CD4-positive, alpha-beta memory T cell (primary cell): ENCODE data around the gene NUP133. TPM values are rescaled to one million over a fixed set of nuclear protein-coding genes. Genes with fewer than 3 reads are reported as not detected.

Source experiments
- CTCF ChIA-PET: fragments of 350-600 bp; sonication (Branson Sonifier 250); formaldehyde crosslinking; loops from one replicate; lab custom pipeline; 2021; ENCODE audit warnings: inconsistent platforms; ENCODE audit not compliant: partially characterized antibody; lab: Charles Lee
- POLR2A ChIA-PET: fragments of 350-600 bp; sonication (Branson Sonifier 250); formaldehyde crosslinking; loops from one replicate; lab custom pipeline; 2021; ENCODE audit not compliant: partially characterized antibody; lab: Charles Lee
- DNase-seq, 5 donors: peaks; one replicate each; pipeline versions ENCODE4 v3.0.0 to v3.0.0-alpha.2; 2020 to 2022; ENCODE audit warnings: mixed read lengths in 1 of 5
- H3K27ac ChIP-seq: one replicate; pipeline ENCODE4 v1.7.0; 2013; ENCODE audit warnings: low read depth, low read length
- H3K27me3 ChIP-seq: 2 replicates; pipeline ENCODE4 v1.7.0; 2013; ENCODE audit warnings: mild to moderate bottlenecking, low read length, moderate library complexity; ENCODE audit not compliant: insufficient read depth
- H3K36me3 ChIP-seq: 2 replicates; pipeline ENCODE4 v1.7.0; 2013; ENCODE audit warnings: mild to moderate bottlenecking, low read length, moderate library complexity; ENCODE audit not compliant: insufficient read depth
- H3K4me1 ChIP-seq: 2 replicates; pipeline ENCODE4 v1.7.0; 2013; ENCODE audit warnings: mild to moderate bottlenecking, low read length, moderate library complexity; ENCODE audit not compliant: insufficient read depth
- H3K4me3 ChIP-seq, 2 donors: one replicate each; pipeline ENCODE4 v1.7.0; 2013; ENCODE audit warnings: low read length in 2 of 2, mild to moderate bottlenecking in 1 of 2
- H3K9me3 ChIP-seq, 2 donors: one replicate each; pipeline ENCODE4 v1.7.0; 2013; ENCODE audit warnings: low read length in 2 of 2, control low read depth in 1 of 2; ENCODE audit not compliant: control insufficient read depth in 1 of 2
- H3K27ac Mint-ChIP-seq, 7 donors: one replicate each; pipeline ENCODE4 v1.8.0; 2020 to 2021; ENCODE audit warnings: mixed read lengths in 7 of 7, mild to moderate bottlenecking in 6 of 7, inconsistent platforms in 3 of 7, moderate library complexity in 3 of 7
- H3K27me3 Mint-ChIP-seq, 2 donors: one replicate each; pipeline ENCODE4 v1.8.0; 2020 to 2021; ENCODE audit warnings: mixed read lengths in 2 of 2
- H3K36me3 Mint-ChIP-seq, 2 donors: one replicate each; pipeline ENCODE4 v1.8.0; 2020 to 2021; ENCODE audit warnings: mixed read lengths in 2 of 2, inconsistent platforms in 1 of 2, mild to moderate bottlenecking in 1 of 2
- H3K4me1 Mint-ChIP-seq, 4 donors: one replicate each; pipeline ENCODE4 v1.8.0; 2020 to 2021; ENCODE audit warnings: mixed read lengths in 4 of 4, mild to moderate bottlenecking in 1 of 4
- H3K4me3 Mint-ChIP-seq, 8 donors: one replicate each; pipeline ENCODE4 v1.8.0; 2020 to 2021; ENCODE audit warnings: mixed read lengths in 8 of 8, mild to moderate bottlenecking in 7 of 8, moderate library complexity in 6 of 8, inconsistent platforms in 3 of 8
- H3K9me3 Mint-ChIP-seq, 8 donors: one replicate each; pipeline ENCODE4 v1.8.0; 2020 to 2021; ENCODE audit warnings: mixed read lengths in 8 of 8, mild to moderate bottlenecking in 5 of 8, inconsistent platforms in 3 of 8, moderate library complexity in 1 of 8
- intact Hi-C: fragments of 100-400 bp; cut with micrococcal nuclease; formaldehyde crosslinking; loops from one replicate; pipeline ENCODE4 v1.15.1; 2023
- polyA plus RNA-seq, 2 donors: library from polyadenylated mRNA; unstranded; fragments of 300-500 nt; fragmentation: Illumina TruSeq; gene quantifications; one replicate each; pipeline ENCODE4 v1.2.3, GENCODE V29; 2021
- total RNA-seq, 2 experiments: library from RNA; stranded (reverse); gene quantifications; one replicate each; pipeline ENCODE4 v1.2.3, GENCODE V29; 2021

Gene NUP133
- total RNA-seq, result 10 to 100 TPM; 45.8 to 48.4 TPM
- polyA plus RNA-seq, result 10 to 100 TPM; 16.8 to 18.6 TPM

- peaks cover 0 to 6% (median 0%) of the 10 kb centered on the region in 8 donors for H3K9me3 Mint-ChIP-seq
- CTCF ChIA-PET, result interaction anchor here (1.0 to 4.5 kb wide), 6 partner anchors 13 to 844 kb away, joined by 3 to 35 read pairs (median 8); no protein-coding TSS in a partner anchor
- peak within 1 kb of the TSS; percentile 87 to 95 (median 92) for H3K4me3 Mint-ChIP-seq
- Histone ChIP-seq H3K9me3 (no peaks in the 10 kb centered on the region), H3K36me3 (no peaks in the 10 kb centered on the region), H3K4me3 (peak within 1 kb of the TSS; percentile 90 to 93), H3K27ac (peak within 1 kb of the TSS; percentile 87), H3K27me3 (no peaks in the 10 kb centered on the region), H3K4me1 (peaks cover 22% of the 10 kb centered on the region)
- intact Hi-C loops, result loop anchor here (1.0 to 5.0 kb wide), 6 partner anchors 49 to 1401 kb away; partner anchors contain the start of genes MRPL55 and RAB4A
- peaks cover 0 to 2% of the 10 kb centered on the region in 2 donors for H3K27me3 Mint-ChIP-seq
- peak within 1 kb of the TSS; percentile 97 to 99 (median 98) for H3K27ac Mint-ChIP-seq
- peaks cover 19 to 40% (median 32%) of the 10 kb centered on the region in 4 donors for H3K4me1 Mint-ChIP-seq
- peak; percentile 96 to 98 (median 96) for DNase-seq
- POLR2A ChIA-PET, result interaction anchor here (0.9 to 3.8 kb wide), 13 partner anchors 13 to 1102 kb away, joined by 3 to 32 read pairs (median 5); partner anchors contain the start of genes ABCB10, CCSAP, GALNT2 and RAB4A
- H3K36me3 Mint-ChIP-seq, result peaks cover 0 to 23% of the 10 kb centered on the region in 2 donors
Measured at GRCh38 chr1:229507951-229508822, at the start of gene NUP133. NUP133 (minus strand) TSS chr1:229508341; CDS start chr1:229508249, 92 bp downstream.

- Histone ChIP-seq H3K27me3 (no peaks in the 10 kb centered on the region), H3K4me3 (peak overlapping the region; percentile 24 to 55), H3K27ac (peak overlapping the region; percentile 33), H3K4me1 (peaks cover 38% of the 10 kb centered on the region), H3K9me3 (no peaks in the 10 kb centered on the region), H3K36me3 (no peaks in the 10 kb centered on the region)
- peaks cover 3 to 9% of the 10 kb centered on the region in 2 donors for H3K36me3 Mint-ChIP-seq
- H3K9me3 Mint-ChIP-seq, result no peaks in the 10 kb centered on the region
- peak in 4 of 5 donors; percentile 16 to 28 (median 22) for DNase-seq
- peaks cover 35 to 62% (median 48%) of the 10 kb centered on the region in 4 donors for H3K4me1 Mint-ChIP-seq
- no peaks in the 10 kb centered on the region for H3K27me3 Mint-ChIP-seq
- peak overlapping the region; percentile 81 to 94 (median 90) for H3K4me3 Mint-ChIP-seq
- ChIA-PET CTCF (interaction anchor here (0.8 to 5.6 kb wide), 3 partner anchors 13 to 295 kb away, joined by 3 to 37 read pairs (median 3); partner anchors contain the start of genes TAF5L and URB2), POLR2A (interaction anchor here (0.6 to 3.2 kb wide), 9 partner anchors 9 to 509 kb away, joined by 3 to 104 read pairs (median 5); partner anchors contain the start of genes GALNT2, NUP133, TAF5L and URB2)
- intact Hi-C loops, result loop anchor here (1.0 kb wide), 1 partner anchor 49 kb away; the partner anchor contains the start of gene NUP133
- H3K27ac Mint-ChIP-seq, result peak overlapping the region; percentile 71 to 91 (median 85)
Measured at GRCh38 chr1:229557200-229557850, 49.2 kb upstream of the NUP133 start.

- Histone ChIP-seq H3K4me3 (no peak overlapping the region), H3K27ac (no peak overlapping the region), H3K9me3 (no peaks in the 10 kb centered on the region), H3K27me3 (no peaks in the 10 kb centered on the region), H3K4me1 (peaks cover 43% of the 10 kb centered on the region), H3K36me3 (no peaks in the 10 kb centered on the region)
- CTCF ChIA-PET, result no interaction called here
- POLR2A ChIA-PET, result no interaction called here
- peaks cover 3 to 9% of the 10 kb centered on the region in 2 donors for H3K36me3 Mint-ChIP-seq
- no peaks in the 10 kb centered on the region for H3K27me3 Mint-ChIP-seq
- DNase-seq, result no peak
- no peaks in the 10 kb centered on the region for H3K9me3 Mint-ChIP-seq
- intact Hi-C loops, result no loop called here
- peaks cover 43 to 67% (median 55%) of the 10 kb centered on the region in 4 donors for H3K4me1 Mint-ChIP-seq
- peak overlapping the region in 4 of 7 donors; percentile 36 to 77 (median 68) for H3K27ac Mint-ChIP-seq
- peak overlapping the region in 1 of 8 donors; percentile 74 for H3K4me3 Mint-ChIP-seq
Measured at GRCh38 chr1:229554886-229555621, 46.9 kb upstream of the NUP133 start.

GRCh38 chr1:229553621-229554130, 45.5 kb upstream of the NUP133 start:
- no peaks in the 10 kb centered on the region for H3K9me3 Mint-ChIP-seq
- ChIA-PET CTCF (no interaction called here), POLR2A (no interaction called here)
- intact Hi-C loops, result no loop called here
- Histone ChIP-seq H3K4me3 (no peak overlapping the region), H3K27ac (no peak overlapping the region), H3K9me3 (no peaks in the 10 kb centered on the region), H3K4me1 (peaks cover 39% of the 10 kb centered on the region), H3K36me3 (no peaks in the 10 kb centered on the region), H3K27me3 (no peaks in the 10 kb centered on the region)
- peak overlapping the region in 3 of 8 donors; percentile 2 to 7 (median 5) for H3K4me3 Mint-ChIP-seq
- peaks cover 40 to 56% (median 48%) of the 10 kb centered on the region in 4 donors for H3K4me1 Mint-ChIP-seq
- peaks cover 7 to 18% of the 10 kb centered on the region in 2 donors for H3K36me3 Mint-ChIP-seq
- no peaks in the 10 kb centered on the region for H3K27me3 Mint-ChIP-seq
- peak overlapping the region in 5 of 7 donors; percentile 2 to 77 (median 41) for H3K27ac Mint-ChIP-seq
- DNase-seq, result no peak

- H3K4me3 Mint-ChIP-seq, result no peak overlapping the region
- H3K36me3 Mint-ChIP-seq, result peaks cover 11 to 22% of the 10 kb centered on the region in 2 donors
- ChIA-PET CTCF (no interaction called here), POLR2A (no interaction called here)
- no peaks in the 10 kb centered on the region for H3K36me3 ChIP-seq
- no peak overlapping the region for H3K4me3 ChIP-seq
- H3K4me1 Mint-ChIP-seq, result peaks cover 40 to 55% (median 48%) of the 10 kb centered on the region in 4 donors
- H3K9me3 Mint-ChIP-seq, result no peaks in the 10 kb centered on the region
- peak overlapping the region in 1 of 7 donors; percentile 43 for H3K27ac Mint-ChIP-seq
- peaks cover 38% of the 10 kb centered on the region for H3K4me1 ChIP-seq
- H3K27me3 ChIP-seq, result no peaks in the 10 kb centered on the region
- no peak overlapping the region for H3K27ac ChIP-seq
- no peaks in the 10 kb centered on the region for H3K9me3 ChIP-seq
- intact Hi-C loops, result no loop called here
- DNase-seq, result no peak
- H3K27me3 Mint-ChIP-seq, result no peaks in the 10 kb centered on the region
Measured at GRCh38 chr1:229552732-229553131, 44.6 kb upstream of the NUP133 start.

GRCh38 chr1:229550812-229551567, 42.8 kb upstream of the NUP133 start:
- H3K9me3 Mint-ChIP-seq, result no peaks in the 10 kb centered on the region
- H3K4me3 ChIP-seq, result no peak overlapping the region
- peaks cover 21% of the 10 kb centered on the region for H3K4me1 ChIP-seq
- POLR2A ChIA-PET, result no interaction called here
- no peaks in the 10 kb centered on the region for H3K9me3 ChIP-seq
- H3K27me3 Mint-ChIP-seq, result no peaks in the 10 kb centered on the region
- no peak overlapping the region for H3K27ac Mint-ChIP-seq
- H3K36me3 Mint-ChIP-seq, result peaks cover 15 to 26% of the 10 kb centered on the region in 2 donors
- CTCF ChIA-PET, result interaction anchor here (0.7 kb wide), 1 partner anchor 78 kb away, joined by 3 read pairs; no protein-coding TSS in a partner anchor
- intact Hi-C loops, result no loop called here
- DNase-seq, result no peak
- no peaks in the 10 kb centered on the region for H3K36me3 ChIP-seq
- no peak overlapping the region for H3K4me3 Mint-ChIP-seq
- H3K4me1 Mint-ChIP-seq, result peaks cover 27 to 37% (median 33%) of the 10 kb centered on the region in 4 donors
- no peaks in the 10 kb centered on the region for H3K27me3 ChIP-seq
- H3K27ac ChIP-seq, result no peak overlapping the region
